Fibroblast of skin of left biceps (primary cell): Measurements from ENCODE around the gene CCDC77.
"Not testable (repeated sequence)": the region's sequence is repeated elsewhere in the genome, so short reads cannot be mapped to it uniquely, and the experiment has no call there.

Experiments used
- DNase-seq, 2 experiments: peaks; one replicate each; pipeline ENCODE4 v3.0.0-alpha.2; 2013; ENCODE audit warnings: low read depth in 2 of 2

CCDC77 gene

GRCh38 chr12:401235-402028 is at the start of gene CCDC77:
CCDC77 (plus strand) TSS chr12:401644; CDS start chr12:409384, 7,740 bp downstream.
- peak; percentile 72 to 77 for DNase-seq

GRCh38 chr12:356276-356988 is 45.0 kb upstream of the CCDC77 start:
- peak; percentile 4 to 9 for DNase-seq

GRCh38 chr12:359091-359490 is 42.4 kb upstream of the CCDC77 start:
- no peak for DNase-seq

- no peak for DNase-seq
Observed at GRCh38 chr12:366820-367219, 34.6 kb upstream of the CCDC77 start.

GRCh38 chr12:367972-368371 is 33.5 kb upstream of the CCDC77 start:
- no peak for DNase-seq

- DNase-seq, result not testable (repeated sequence)
Observed at GRCh38 chr12:370739-371485, 30.5 kb upstream of the CCDC77 start.

GRCh38 chr12:386651-387050 is 14.8 kb upstream of the CCDC77 start:
- no peak for DNase-seq

- no peak for DNase-seq
Observed at GRCh38 chr12:388012-388411, 13.4 kb upstream of the CCDC77 start.

GRCh38 chr12:388541-389141 is 12.8 kb upstream of the CCDC77 start:
- DNase-seq, result no peak

- peak; percentile 91 to 93 for DNase-seq
Observed at GRCh38 chr12:389142-390096, 12.0 kb upstream of the CCDC77 start, which contains the start of gene KDM5A. KDM5A (minus strand) TSS chr12:389320; CDS start chr12:389091, 229 bp downstream.

GRCh38 chr12:400828-401227 is 616 bp upstream of the CCDC77 start:
- no peak for DNase-seq

- no peak for DNase-seq
Observed at GRCh38 chr12:402029-402389, 565 bp downstream of the CCDC77 start.

GRCh38 chr12:414859-415258 is 13.4 kb downstream of the CCDC77 start:
- DNase-seq, result no peak

- DNase-seq, result no peak
Observed at GRCh38 chr12:418432-418831, 17.0 kb downstream of the CCDC77 start.

GRCh38 chr12:422526-422925 is 21.1 kb downstream of the CCDC77 start:
- DNase-seq, result no peak

GRCh38 chr12:435737-436136 is 34.3 kb downstream of the CCDC77 start:
- DNase-seq, result not testable (repeated sequence)

- peak in 1 of 2 experiments; percentile 5 for DNase-seq
Observed at GRCh38 chr12:442235-442884, 40.9 kb downstream of the CCDC77 start.

GRCh38 chr12:447141-447540 is 45.7 kb downstream of the CCDC77 start:
- DNase-seq, result no peak

GRCh38 chr12:449203-449602 is 47.8 kb downstream of the CCDC77 start:
- no peak for DNase-seq

- DNase-seq, result no peak
Observed at GRCh38 chr12:450438-450837, 49.0 kb downstream of the CCDC77 start.
